ENCODE data around the gene DAB1. TPM values are rescaled to one million over a fixed set of nuclear protein-coding genes. Genes with fewer than 3 reads are reported as not detected.

Gene DAB1
- total RNA-seq, 1 donor from 2014 or later: 3.5 TPM

DNA sequence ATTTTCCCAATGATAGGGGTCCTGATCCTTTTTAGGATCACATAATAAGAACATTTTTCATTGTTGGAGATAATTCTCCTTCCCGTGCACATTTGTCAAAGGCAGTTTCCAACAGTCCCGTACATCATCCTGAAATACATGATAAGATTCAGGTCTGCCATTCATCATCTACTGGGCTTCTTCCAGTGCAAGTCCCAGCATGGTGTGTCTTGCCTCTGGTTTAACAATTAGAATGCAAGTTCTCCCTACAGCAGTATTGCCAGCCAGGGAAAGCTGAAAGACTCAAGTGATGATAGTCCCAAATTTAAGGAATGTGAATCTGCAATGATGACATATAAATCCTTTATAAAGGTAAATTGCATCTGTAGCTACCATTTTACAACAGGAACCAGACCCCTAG, 146.2 kb downstream of the DAB1 start:
- intact Hi-C loops (cut with micrococcal nuclease): no loop called here

DNA sequence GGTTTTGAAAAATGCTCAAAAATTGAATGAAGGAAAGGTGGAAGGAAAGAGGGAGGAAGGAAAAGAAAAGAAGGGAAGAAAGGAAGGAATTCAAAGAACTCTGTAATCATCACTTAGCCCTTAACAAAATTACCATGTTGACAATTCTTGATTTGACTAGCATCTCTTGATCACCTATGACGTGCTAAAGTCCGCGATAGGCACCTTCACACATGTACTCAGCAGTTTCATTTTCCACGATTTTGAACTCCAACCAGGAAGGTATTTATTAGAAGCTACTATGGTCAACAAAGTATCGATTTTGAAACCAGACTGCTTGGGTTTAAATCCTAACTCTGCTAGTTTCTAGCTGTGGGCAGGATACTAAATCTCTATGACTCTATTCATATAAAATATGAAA, 146.9 kb downstream of the DAB1 start:
- intact Hi-C loops (cut with micrococcal nuclease): no loop called here

DNA sequence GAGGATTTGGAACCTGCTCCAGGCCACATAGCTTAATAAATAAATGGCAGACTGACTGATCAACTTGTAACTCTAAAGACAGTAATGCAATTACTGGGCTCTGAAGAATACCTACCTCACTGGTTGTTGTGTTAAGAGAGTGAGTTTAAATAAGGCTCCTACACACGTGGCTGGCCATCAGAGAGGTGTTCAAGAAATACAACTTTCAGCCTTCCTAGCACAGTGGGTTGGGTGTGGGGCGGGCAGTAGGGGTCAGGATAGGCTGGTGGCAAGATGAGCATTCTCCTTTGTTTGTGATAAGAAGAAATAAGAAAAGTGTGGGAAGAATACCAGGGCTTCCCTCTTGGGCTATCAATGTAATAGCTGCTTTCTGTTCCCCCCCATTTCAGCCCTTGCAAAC, 151.3 kb downstream of the DAB1 start:
- intact Hi-C loops (cut with micrococcal nuclease): no loop called here

DNA sequence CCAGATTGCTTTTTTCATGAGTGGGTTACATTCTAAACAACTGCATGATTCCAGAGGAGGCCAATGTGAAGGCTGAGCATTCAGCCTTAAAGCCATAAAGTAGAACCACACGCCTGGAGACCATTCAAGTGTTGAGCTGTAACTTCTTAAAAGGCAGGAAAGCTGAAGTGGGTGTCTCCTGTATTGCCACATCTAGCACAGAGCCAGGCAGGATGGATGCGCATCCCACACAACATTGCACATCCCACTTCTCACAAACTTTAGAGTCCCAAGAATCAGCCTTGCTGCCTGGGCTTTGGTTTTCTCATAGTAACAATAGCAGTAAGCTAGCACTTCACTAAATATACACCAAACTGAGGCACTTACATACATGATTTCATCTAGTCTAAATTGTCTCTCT, 151.7 kb downstream of the DAB1 start:
- intact Hi-C loops (cut with micrococcal nuclease): no loop called here

DNA sequence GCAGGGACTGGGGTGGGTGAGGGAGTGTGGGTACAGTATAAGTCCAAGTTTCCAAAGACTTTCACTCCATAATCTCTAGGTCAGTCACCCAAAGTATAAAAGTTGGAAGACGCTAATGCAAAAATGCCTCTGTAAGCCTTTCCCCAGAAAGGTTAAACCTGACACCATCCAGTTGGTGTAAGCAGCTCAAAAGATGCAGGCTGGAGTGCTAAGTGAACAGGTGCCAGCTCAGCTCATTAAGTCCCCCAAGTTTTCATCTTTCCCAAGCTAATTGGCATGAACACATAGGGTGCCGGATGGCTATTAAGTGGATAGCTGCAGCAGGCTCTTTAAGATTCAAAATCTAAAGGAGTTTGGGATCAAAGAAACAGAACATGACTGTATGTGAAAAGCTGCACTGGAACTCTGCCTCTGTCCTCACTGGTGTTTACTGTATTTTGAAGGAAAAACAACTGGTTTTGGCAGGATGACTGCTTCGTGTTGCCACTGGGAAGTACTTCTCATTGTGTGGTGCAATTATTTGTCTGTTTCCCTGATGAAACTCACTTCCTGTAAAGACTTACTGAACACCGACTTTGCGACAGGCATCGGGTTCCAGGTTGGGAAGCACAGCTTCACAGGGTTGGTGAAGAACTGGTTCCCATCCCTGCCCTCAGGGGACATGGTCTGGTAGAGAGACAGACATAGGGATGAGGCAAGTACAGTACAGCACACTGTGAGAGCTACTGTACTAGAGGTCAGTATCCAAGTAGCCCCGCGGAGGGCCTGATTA, 152.7 kb downstream of the DAB1 start:
- intact Hi-C loops (cut with micrococcal nuclease): no loop called here

DNA sequence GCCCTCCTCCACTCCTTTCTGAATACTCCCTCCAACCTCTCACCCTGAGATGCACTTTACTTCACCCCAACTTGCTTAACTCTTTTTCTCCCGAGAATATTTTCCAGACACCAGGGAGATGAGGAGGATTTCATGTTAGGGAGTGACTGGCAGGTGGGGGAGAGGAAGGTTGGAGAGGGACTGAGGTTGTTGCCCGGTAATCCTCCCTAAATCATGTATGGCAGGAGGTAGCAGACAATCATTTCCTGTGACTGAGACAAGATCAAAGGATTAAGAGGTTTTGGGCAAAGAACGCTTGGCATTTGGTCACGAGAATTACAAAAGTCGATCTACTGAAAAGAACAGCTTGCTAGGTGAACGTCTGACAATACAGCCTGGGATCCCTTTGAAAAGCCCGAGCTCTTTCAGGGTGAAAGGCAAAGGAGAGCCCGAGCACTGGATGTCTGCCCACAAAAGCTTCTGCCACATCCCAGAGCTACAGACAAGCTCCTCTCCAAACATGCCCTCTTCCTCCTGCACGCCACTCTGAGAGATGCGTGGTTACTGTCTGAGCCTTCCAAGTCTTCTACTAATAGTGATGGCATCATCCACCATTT, 154.1 kb downstream of the DAB1 start:
- intact Hi-C loops (cut with micrococcal nuclease): no loop called here

DNA sequence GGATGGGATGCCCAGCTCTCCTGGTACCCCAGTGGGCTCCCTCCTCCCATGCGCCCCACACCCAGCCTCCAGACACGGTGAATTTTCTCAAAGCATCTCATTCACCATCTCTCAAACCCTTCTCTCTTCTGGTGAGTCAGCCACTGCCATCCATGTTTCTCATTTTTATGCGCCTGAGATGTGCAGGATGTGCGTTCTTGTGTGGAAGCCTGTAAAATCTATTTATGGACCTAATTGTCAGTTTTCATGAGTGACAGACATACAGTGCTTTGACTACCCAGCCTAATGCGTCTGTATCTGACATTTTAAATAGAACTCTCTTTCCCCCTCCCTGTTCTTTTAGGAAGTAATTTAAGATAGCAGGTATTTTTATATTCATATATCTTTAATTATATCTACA, 158.8 kb downstream of the DAB1 start:
- intact Hi-C loops (cut with micrococcal nuclease): no loop called here

DNA sequence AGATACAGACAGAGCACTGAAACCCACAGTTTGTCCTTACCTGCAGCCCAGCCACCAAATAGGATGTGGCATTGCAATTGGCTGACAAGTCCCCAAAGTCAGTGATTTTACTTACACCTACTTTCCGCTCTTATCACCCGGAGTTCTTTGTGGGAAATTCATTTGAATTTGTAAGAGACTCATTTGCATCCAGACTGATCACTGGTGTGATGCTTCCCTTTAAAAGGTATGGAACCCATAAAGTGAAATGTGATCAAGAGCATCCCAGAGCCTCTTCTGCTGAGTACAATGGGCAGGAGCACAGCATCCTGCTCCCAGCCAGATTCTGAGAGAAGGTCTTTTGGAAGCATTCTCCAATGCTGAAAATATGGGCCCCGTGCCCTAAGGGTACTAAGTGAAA, 161.4 kb downstream of the DAB1 start:
- intact Hi-C loops (cut with micrococcal nuclease): no loop called here

DNA sequence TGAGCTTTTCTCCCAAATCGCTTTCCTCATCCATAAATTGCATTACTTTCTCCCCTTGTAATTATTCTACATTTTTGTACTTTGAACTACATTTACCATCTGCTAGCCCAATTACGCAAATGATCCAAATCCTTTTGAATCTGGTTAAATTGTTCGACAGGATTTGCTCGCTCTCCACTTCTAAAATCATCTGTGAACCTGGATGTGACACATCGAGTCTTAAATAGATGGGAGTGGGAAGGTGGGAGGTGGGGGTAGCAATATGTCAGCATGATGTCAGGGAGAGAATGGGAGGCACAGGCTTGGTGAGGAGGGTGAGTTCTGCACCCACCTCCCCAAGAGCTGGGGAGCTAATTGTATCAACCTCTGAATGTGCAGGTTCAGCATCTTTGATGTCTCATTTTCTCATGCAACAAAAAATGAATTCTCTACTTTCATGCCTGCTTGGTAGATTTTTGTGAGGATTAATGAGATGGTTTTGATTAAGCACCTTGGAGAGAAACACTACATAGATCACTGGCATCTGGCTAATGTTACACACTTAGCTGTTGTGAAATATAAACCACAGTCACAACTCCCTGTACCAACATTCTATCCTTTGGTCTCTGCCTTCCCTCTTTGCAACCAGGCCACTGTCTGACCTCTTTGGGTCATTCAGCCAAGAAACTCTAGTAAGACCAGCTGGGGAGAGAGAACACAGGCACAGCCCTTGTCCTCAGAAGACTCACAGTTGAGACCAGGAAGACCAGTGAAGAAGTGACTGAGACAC, 165.1 kb downstream of the DAB1 start:
- intact Hi-C loops (cut with micrococcal nuclease): no loop called here

DNA sequence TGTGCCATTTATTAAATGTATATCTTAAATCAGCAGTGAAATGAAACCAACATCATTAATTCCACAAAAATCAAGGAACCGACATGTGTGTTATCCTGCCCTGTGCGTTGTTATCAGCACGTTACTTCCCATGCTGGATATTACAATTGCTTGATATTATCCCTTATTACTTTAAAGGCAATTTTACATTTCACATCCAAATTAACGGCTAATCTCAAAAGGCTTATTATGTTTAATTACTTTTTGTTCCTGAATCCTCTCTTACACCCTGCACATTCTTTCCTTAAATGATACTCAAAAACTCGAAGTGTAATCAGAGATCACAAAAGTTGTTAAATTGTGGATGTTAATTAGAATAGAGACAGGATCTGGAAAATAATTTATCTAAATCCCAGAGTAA, 167.9 kb downstream of the DAB1 start:
- intact Hi-C loops (cut with micrococcal nuclease): no loop called here

DNA sequence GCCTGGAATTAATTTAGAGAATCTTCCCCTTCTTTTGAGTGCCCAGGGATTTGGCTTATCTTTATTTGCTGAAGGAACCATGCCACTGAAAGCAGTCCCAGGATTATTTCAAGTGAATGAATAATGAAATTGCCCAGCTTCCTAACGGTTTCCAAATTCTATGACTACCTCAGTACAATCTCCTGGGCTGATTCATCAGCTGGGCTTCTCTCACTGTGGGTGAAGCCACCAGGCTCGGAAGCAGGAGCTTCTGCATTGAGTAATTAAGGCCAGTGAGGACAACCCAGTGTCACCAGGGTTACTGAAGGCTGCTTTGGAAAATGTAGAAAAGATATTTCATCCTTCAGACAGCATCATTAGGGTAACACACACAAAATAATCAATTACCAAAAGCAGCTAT, 169.8 kb downstream of the DAB1 start:
- intact Hi-C loops (cut with micrococcal nuclease): no loop called here

DNA sequence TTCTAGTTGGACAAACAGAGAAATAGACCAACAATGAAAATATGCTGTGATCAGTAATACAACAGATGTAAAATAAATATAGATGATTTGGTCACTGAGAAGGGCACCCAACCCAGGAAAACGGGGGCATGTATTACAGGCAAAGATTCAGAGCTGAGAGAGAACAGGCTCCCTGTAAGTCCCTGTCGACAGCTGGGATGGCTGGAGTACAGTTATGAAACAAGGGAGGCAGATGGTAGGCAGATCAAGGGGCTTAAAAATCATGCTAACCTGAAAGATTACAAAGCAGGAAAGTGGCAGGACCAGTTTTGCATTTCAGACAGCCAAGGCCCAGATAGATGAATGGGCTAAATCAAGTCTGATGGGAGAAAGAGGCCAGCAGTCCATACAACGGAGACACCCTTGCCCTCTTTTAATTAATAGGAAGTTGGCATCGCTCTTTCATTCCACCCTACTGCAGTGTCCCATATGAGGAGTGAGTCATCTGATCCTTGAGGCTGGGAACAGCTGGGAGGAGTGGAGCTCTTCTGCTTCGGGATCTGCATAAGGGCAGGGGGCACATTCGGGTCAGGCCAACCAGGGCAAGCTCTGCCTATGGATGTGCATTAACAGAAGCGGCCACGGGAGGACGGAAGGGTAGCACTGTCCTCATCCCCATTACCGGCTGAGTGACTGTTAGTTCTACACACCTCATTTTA, 171.1 kb downstream of the DAB1 start:
- intact Hi-C loops (cut with micrococcal nuclease): no loop called here

DNA sequence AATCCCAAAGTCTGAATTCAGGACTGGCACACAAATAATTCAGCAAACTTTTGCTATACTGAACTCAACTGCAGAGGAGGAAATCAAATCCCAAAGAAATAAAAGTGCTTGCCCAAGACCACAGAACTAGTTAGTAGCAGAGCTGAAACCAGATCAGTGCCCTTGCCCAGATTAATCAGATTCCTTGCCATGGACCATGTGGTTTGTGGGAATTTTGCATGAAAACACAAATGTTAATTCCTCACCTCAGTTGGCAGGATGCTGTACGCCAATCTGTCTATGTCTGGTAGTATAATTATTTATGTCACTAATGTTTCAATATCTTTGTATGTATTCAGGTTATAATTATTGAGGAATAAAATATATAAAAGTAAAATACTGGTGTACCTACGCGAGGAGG, 173.8 kb downstream of the DAB1 start:
- intact Hi-C loops (cut with micrococcal nuclease): no loop called here

DNA sequence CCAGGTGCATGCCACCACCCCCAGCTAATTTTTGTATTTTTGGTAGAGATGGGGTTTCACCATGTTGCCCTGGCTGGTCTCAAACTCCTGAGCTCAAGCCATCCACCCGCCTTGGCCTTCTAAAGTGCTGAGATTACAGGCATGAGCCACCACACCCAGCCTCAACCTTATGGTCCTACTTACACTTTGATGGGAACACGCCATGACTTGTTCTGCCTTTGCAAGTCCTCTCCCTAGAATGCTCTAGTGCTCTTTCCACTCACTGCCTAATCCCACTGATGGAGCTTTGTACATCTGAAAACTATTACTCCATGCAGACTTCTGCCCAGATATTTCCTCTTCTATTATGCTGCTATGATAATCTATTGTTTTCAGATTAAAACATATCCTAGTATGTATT, 174.3 kb downstream of the DAB1 start:
- intact Hi-C loops (cut with micrococcal nuclease): no loop called here

DNA sequence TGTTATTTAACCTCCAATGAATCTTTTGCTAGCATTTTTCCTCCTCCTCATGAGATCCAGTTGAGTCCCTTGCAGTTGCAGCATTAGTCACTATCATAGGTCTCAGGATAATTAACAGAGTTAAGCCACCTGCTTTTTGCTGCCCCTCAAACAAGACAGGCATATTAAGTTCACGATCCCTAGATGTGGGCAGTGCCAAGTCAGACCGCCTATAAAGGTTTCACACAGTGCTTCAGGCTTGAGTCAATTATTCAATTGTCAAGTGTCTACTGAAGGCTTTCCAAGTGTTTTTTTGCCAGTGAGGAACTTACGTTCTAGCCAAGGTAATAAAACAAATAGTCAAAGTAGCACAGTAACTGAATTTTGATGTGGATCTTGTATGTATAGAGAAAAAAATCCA, 175.0 kb downstream of the DAB1 start:
- intact Hi-C loops (cut with micrococcal nuclease): no loop called here

DNA sequence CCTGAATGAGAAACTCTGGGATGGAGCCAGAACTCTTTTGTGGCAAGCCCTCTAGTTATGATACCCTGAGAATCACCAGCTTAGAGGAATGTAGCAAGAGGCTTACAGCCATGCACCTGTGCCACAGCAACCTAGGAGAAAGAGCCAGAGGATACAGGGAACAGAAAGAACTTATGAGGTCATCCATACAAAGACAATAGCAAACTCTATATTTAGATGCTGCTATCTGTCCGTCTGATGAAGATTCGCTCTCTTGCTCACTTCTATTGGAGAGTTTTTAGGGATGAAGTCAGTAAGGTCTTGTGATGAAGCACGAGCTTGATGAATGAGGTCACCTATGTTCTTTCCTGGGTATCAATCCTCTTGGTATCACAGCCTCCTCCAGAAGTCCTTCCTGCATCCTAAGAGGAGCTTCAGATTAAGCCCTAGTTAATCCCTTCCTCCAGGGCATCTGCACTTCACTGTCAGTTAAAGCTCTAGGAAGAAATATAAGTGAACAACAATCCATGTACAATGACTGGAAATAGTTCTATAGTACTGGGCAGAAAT, 185.6 kb downstream of the DAB1 start:
- intact Hi-C loops (cut with micrococcal nuclease): no loop called here

DNA sequence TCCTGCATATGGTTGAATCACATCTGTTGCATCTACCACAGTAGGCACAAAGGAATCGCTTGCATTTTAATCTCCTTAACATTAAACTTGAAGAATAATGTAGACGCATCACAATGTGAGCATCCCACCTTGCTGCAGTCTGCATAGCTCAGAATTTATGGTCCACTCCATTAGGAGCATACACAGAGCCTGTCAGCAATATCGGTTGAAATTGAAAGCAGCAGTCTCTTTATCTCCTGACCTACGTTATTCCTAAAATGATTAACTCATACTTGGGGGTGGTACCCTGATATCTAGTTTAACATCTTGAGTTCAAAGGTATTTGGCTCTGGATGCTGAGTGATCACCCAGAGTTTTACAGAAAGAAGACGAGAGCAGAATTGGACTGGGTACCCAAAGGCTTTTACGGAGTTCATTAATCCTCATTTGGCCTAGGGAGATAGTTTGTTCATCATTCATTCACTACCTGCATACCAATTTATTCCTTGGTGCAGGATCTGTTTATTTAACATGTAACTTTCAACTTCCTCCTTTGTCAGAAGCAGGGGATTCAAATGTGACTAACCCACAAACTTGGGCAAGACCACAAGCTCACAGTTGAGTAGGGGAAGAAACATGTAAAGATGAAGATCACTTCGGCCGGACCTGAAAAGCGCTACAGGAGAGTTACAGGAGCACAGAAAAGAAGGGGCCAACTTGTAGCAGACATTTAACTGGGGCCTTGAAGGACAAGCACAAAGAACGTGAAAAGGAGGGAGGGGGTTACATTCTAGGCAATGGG, 187.9 kb downstream of the DAB1 start:
- intact Hi-C loops (cut with micrococcal nuclease): no loop called here

DNA sequence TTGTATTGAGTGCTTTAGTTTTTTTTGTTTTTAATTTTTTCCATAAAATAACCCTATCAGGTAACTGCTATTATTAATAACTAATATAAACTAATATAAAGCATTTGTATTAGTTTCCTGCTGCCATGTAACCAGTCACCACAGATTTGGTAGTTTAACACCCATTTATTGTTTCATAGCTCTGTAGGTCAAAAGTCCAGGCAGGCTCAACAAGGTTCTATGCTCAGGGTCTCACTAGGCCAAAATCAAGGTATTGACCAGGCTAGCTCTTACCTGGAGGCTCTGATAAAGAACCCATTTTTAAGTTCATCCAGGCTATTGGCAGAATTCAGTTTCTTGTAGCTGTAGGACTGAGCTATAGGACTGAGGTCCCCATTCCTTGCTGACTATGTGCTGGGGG, 189.4 kb downstream of the DAB1 start:
- intact Hi-C loops (cut with micrococcal nuclease): no loop called here

DNA sequence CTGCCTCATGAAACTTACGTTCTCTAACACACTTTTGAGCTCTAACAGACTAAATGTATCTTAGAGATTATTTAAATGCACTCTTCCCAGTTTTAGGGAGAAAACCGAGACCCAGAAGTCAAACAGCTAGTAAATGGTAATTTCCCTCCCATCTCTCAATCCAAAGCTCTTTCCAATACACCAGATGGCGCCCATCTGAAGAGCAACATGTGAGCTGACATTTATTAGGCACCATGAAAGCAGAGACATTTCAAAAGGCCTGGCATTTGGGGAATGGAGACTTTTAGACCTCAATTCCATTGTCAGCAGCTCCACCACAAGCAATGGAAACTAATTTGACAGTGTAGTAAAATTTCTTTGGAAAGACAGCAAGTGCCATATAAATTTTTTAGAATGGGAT, 191.4 kb downstream of the DAB1 start:
- intact Hi-C loops (cut with micrococcal nuclease): no loop called here

DNA sequence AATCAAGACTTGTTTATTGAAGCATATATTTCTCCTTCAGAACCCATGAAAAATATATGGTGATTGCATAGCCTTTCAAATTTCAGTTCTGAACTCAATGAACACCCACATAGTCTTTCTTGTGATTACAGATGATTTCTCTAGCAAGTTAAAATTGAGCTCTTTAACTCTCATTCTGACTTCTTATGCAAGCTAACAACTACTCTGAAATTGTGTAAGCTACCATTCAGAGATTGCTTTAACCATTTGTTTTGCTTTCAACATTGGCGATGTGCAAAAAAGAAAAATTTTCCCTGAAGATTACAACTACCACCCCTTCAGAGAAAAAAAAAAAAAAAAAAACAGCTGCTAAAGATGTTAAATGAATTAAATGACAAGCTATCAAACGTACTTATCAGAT, 193.9 kb downstream of the DAB1 start:
- intact Hi-C loops (cut with micrococcal nuclease): no loop called here

DNA sequence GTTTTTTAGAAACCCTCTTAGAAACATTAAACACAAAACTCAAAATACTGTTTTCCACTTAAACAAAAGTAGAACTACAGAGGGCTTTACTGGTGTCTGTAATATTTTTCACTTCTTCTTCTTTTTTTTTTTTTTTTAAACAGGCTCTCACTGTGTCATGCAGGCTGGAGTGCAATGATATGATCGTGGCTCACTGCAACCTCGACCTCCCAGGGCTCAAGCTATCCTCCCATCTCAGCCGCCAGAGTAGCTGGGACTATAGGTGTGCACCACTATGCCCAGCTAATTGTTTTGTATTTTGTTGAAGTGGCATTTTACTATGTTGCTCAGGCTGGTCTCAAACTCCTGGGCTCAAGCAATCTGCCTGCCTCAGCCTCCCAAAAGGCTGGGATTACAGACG, 194.8 kb downstream of the DAB1 start:
- intact Hi-C loops (cut with micrococcal nuclease): no loop called here

Data from T-helper 2 cell treated with Interferon-gamma antibody and Interleukin-4, amounts not matched to agents 100 ng/mL and 5 ng/mL, for 36 hours (primary cell).